HG03558 (cell line): ENCODE measurements around the gene NUDCD2.
"Not testable (repeated sequence)": the region's sequence is repeated elsewhere in the genome, so short reads cannot be mapped to it uniquely, and the experiment has no call there.

ENCODE experiments used
- ATAC-seq: cut with Tn5 transposase; IDR thresholded peaks from one replicate; pipeline ENCODE4 v1.9.1; 2021; ENCODE audit warnings: moderate number of reproducible peaks; ENCODE audit not compliant: unreplicated experiment; ENCODE audit errors: extremely low read depth

NUDCD2 gene

GRCh38 chr5:163473635-163474243 lies 13.8 kb upstream of the NUDCD2 start:
- no peak for ATAC-seq

GRCh38 chr5:163467682-163468081 lies 7.8 kb upstream of the NUDCD2 start:
- ATAC-seq = no peak

GRCh38 chr5:163463063-163463435 lies 3.1 kb upstream of the NUDCD2 start:
- no peak for ATAC-seq

GRCh38 chr5:163460562-163461171 lies 765 bp upstream of the NUDCD2 start, which contains the start of gene HMMR:
TSS of gene HMMR (plus strand) at chr5:163460632. CDS start at chr5:163460693, 61 bp downstream.
- no peak for ATAC-seq

- ATAC-seq = peak; percentile 0
These were observed 462 bp downstream of the NUDCD2 start for GRCh38 chr5:163459462-163459818.

- ATAC-seq = no peak
These were observed 1.0 kb downstream of the NUDCD2 start for GRCh38 chr5:163458778-163459385.

GRCh38 chr5:163456840-163457239 lies 3.1 kb downstream of the NUDCD2 start:
- ATAC-seq = no peak

- no peak for ATAC-seq
These were observed 3.8 kb downstream of the NUDCD2 start for GRCh38 chr5:163456029-163456589.

- not testable (repeated sequence) for ATAC-seq
These were observed 4.5 kb downstream of the NUDCD2 start for GRCh38 chr5:163455406-163455805.

- ATAC-seq = no peak
These were observed 6.2 kb downstream of the NUDCD2 start for GRCh38 chr5:163453705-163454104.

- ATAC-seq = no peak
These were observed 8.4 kb downstream of the NUDCD2 start for GRCh38 chr5:163451489-163451888.

- ATAC-seq = no peak
These were observed 11.4 kb downstream of the NUDCD2 start for GRCh38 chr5:163448491-163448890.

GRCh38 chr5:163447875-163448274 lies 12.0 kb downstream of the NUDCD2 start:
- ATAC-seq = no peak

- no peak for ATAC-seq
These were observed 12.7 kb downstream of the NUDCD2 start for GRCh38 chr5:163447191-163447590.

- ATAC-seq = no peak
These were observed 14.6 kb downstream of the NUDCD2 start for GRCh38 chr5:163445345-163445744.

GRCh38 chr5:163444526-163444925 lies 15.4 kb downstream of the NUDCD2 start:
- ATAC-seq = no peak

- no peak for ATAC-seq
These were observed 18.9 kb downstream of the NUDCD2 start for GRCh38 chr5:163440954-163441353.

- peak; percentile 13 for ATAC-seq
These were observed 20.8 kb downstream of the NUDCD2 start for GRCh38 chr5:163439092-163439425.

- peak; percentile 84 for ATAC-seq
These were observed 22.4 kb downstream of the NUDCD2 start, which contains the start of gene CCNG1 for GRCh38 chr5:163437309-163438182. TSS of gene CCNG1 (plus strand) at chr5:163437595. CDS start at chr5:163439257, 1,662 bp downstream.

- ATAC-seq = no peak
These were observed 22.9 kb downstream of the NUDCD2 start for GRCh38 chr5:163437011-163437308.

GRCh38 chr5:163436515-163436914 lies 23.4 kb downstream of the NUDCD2 start:
- no peak for ATAC-seq
